Keratinocyte (primary cell): ENCODE results near the gene GNB1L. TPM values are rescaled to one million over a fixed set of nuclear protein-coding genes. Genes with fewer than 3 reads are reported as not detected.

Experiments
- DNase-seq: peaks from one replicate; pipeline ENCODE4 v3.0.0-alpha.2; 2011; ENCODE audit warnings: low read depth, missing footprints, low spot score
- FAIRE-seq: peaks from 2 replicates; lab custom pipeline; 2011; peaks lifted over from hg19 to GRCh38; lab: Jason Lieb, UNC
- H2AFZ ChIP-seq: 2 replicates; pipeline ENCODE4 v1.6.0; 2012; ENCODE audit warnings: low read length, control low read depth, inconsistent platforms; ENCODE audit not compliant: control insufficient read depth
- H3K27ac ChIP-seq: 2 replicates; pipeline ENCODE4 v1.5.1; 2011; ENCODE audit warnings: low read length; ENCODE audit not compliant: control insufficient read depth, insufficient read depth
- H3K27me3 ChIP-seq: 3 replicates; pipeline ENCODE4 v1.6.0; 2011; ENCODE audit warnings: low read length; ENCODE audit not compliant: control insufficient read depth, insufficient read depth; ENCODE audit errors: extremely low read depth
- H3K36me3 ChIP-seq, 2 experiments: 2 replicates in 1 of 2; 3 replicates in 1 of 2; pipeline ENCODE4 v1.5.1; 2011; ENCODE audit warnings: low read length in 2 of 2, mild to moderate bottlenecking in 1 of 2; ENCODE audit not compliant: control insufficient read depth in 2 of 2, insufficient read depth in 2 of 2; ENCODE audit errors: extremely low read depth in 1 of 2
- H3K4me1 ChIP-seq: 3 replicates; pipeline ENCODE4 v1.5.1; 2011; ENCODE audit warnings: low read length; ENCODE audit not compliant: control insufficient read depth, insufficient read depth; ENCODE audit errors: extremely low read depth
- H3K4me2 ChIP-seq: 3 replicates; pipeline ENCODE4 v1.6.0; 2011; ENCODE audit warnings: low read depth, low read length; ENCODE audit not compliant: control insufficient read depth, insufficient read depth; ENCODE audit errors: extremely low read depth
- H3K4me3 ChIP-seq, 3 experiments: fragments of 200-600 bp in 1 of 3; sonication (generic) in 1 of 3; 2 replicates in 2 of 3; 3 replicates in 1 of 3; pipeline ENCODE4 v1.5.1; 2011 to 2016; ENCODE audit warnings: low read length in 3 of 3, mild to moderate bottlenecking in 3 of 3, control low read depth in 2 of 3, inconsistent platforms in 1 of 3, low read depth in 1 of 3, mixed read lengths in 1 of 3, mixed run types in 1 of 3, moderate library complexity in 1 of 3; ENCODE audit not compliant: control insufficient read depth in 2 of 3, insufficient read depth in 2 of 3; ENCODE audit errors: extremely low read depth in 1 of 3
- H3K79me2 ChIP-seq: 2 replicates; pipeline ENCODE4 v1.6.0; 2012; ENCODE audit warnings: low read length; ENCODE audit not compliant: control insufficient read depth, insufficient read depth
- H3K9ac ChIP-seq: 3 replicates; pipeline ENCODE4 v1.6.0; 2011; ENCODE audit warnings: low read length; ENCODE audit not compliant: control insufficient read depth, insufficient read depth; ENCODE audit errors: extremely low read depth
- H3K9me1 ChIP-seq: 3 replicates; pipeline ENCODE4 v1.6.0; 2011; ENCODE audit warnings: low read length; ENCODE audit not compliant: control insufficient read depth, insufficient read depth; ENCODE audit errors: extremely low read depth
- H3K9me3 ChIP-seq: 2 replicates; pipeline ENCODE4 v1.5.1; 2012; ENCODE audit warnings: low read depth, low read length; ENCODE audit not compliant: control insufficient read depth
- H4K20me1 ChIP-seq: 3 replicates; pipeline ENCODE4 v1.6.0; 2011; ENCODE audit warnings: low read length; ENCODE audit not compliant: control insufficient read depth, insufficient read depth; ENCODE audit errors: extremely low read depth
- CTCF ChIP-seq, 3 experiments: IDR thresholded peaks in 1 of 3; conservative IDR thresholded peaks in 1 of 3; optimal IDR thresholded peaks in 1 of 3; 2 replicates in 2 of 3; 3 replicates in 1 of 3; pipeline versions ENCODE3 to v1.5.1; 2011; ENCODE audit warnings: low read length in 3 of 3, mild to moderate bottlenecking in 3 of 3, moderate library complexity in 2 of 3, control low read depth in 1 of 3, inconsistent platforms in 1 of 3; ENCODE audit not compliant: insufficient read depth in 2 of 3; ENCODE audit errors: extremely low read depth in 1 of 3
- EZH2 ChIP-seq: IDR thresholded peaks from one replicate; pipeline ENCODE4 v1.6.1; 2012; ENCODE audit warnings: inconsistent platforms, mild to moderate bottlenecking, low read length, moderate library complexity
- dilution Hi-C: fragments of 300-500 bp; cut with MboI; formaldehyde crosslinking; loops from one replicate; pipeline ENCODE4 v1.7.0; 2020; ENCODE audit warnings: low sequenced_read_pairs; ENCODE audit not compliant: extremely low pct_ligation_motif_present
- polyA plus RNA-seq, 5 experiments: library from polyadenylated mRNA; depleted of rRNA in 3 of 5; stranded (reverse) in 3 of 5; stranded (forward) in 1 of 5; unstranded in 1 of 5; fragments of >200 nt; gene quantifications; 1 replicate in 1 of 5; 2 replicates in 3 of 5; 3 replicates in 1 of 5; pipeline versions ENCODE4 v1.2.1 to v1.2.3, GENCODE V29; 2011 to 2012; ENCODE audit warnings: missing spikeins in 2 of 5, low read depth in 1 of 5, low replicate concordance in 1 of 5

GNB1L gene
- polyA plus RNA-seq, 1 donor (not counting 4 experiments of a cell fraction or from before 2014, with no cell fraction given): 2.0 TPM

DNA sequence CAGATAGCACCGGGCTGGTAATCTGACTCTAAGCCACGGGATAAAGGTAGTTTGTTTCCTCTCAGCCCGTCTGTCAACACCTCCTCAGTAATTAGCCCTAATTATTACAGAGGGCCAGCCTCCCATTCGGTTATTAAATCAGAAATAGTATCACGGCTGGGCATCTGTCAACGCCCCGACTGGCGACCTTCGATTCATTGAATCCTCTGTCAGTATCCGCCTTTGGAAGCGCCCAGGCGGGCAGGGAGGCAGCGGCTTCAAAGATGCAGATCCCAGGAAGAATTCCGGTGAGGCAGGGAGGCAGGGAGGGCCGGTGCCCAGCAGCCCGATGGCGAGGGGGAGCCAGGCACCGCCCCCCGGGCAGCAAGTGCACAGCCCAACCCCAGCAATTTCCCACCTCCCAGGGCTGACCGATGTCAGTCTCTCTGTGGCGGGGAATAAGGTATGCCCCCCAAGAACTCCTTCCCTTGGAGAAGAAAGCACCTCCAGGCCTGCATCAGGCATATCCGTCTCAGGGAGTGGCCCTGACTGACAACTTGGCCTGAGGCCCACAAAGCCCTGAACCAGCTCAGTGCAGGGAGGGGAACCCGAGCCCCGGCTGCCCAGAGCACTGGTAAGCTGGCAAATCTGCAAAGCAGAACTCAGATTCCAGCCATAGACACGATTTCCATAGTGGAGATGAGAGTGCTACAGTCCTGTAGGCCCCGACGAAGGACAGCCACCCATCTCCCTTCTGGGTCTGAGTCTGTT lies 11.4 kb downstream of the GNB1L start:
- Histone ChIP-seq H3K9me3 (no peaks in the 10 kb centered on the region), H3K9me1 (peaks cover 2% of the 10 kb centered on the region), H3K79me2 (no peaks in the 10 kb centered on the region), H2AFZ (no peak overlapping the region), H3K27me3 (no peaks in the 10 kb centered on the region), H3K36me3 (peaks cover 1 to 4% of the 10 kb centered on the region in 2 experiments), H3K27ac (no peak overlapping the region), H3K4me2 (peak overlapping the region; percentile 35), H4K20me1 (no peaks in the 10 kb centered on the region), H3K4me3 (no peak overlapping the region), H3K9ac (no peak overlapping the region), H3K4me1 (peaks cover 22% of the 10 kb centered on the region)
- DNase-seq (no peak), FAIRE-seq (no peak)
- dilution Hi-C loops: no loop called here
- TF ChIP-seq CTCF (optimal IDR thresholded peaks at IDR 0.05 in 1 of 3, IDR thresholded peaks at IDR 0.05 in 1 of 3, conservative IDR thresholded peaks at IDR 0.05 in 1 of 3; ENCODE audit: extremely low read depth in 1 of 3, insufficient read depth in 2 of 3, low read length in 3 of 3) (no peak), EZH2 (no peak)

DNA sequence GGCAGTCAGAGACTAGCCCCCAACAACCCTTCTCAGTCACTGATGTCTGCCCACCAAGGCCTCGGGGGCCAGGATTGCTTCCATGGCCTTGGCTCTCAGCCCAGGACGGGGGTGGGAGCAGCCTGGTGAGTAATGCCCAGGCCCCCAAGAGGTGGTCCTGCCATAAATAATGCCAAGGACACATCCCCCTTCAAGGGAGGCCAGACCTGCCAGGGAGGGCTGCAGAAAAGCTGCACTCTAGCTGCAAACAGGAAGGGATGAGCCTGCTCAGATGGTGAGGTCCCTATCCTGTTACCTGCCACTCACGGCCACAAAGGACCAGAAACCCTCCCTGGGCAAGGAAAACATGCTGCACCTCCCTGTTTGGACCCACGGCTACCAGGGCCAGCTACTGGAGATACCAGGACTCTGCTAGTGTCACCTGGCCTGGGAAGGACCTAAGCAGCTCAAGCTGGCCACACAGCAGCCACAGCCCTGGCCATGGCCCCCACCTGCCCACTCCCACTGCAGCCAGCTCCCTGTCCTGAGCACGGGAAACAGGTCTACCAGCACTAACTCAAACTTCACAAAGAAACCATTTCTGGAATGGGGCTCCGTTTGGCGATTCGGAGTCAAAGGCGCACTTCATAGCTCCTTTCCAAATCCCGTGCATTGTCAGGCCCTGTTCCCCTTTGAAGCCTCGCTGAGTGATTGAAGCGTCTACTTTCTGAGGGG lies 12.1 kb downstream of the GNB1L start:
- no peak overlapping the region for H2AFZ ChIP-seq
- no peaks in the 10 kb centered on the region for H4K20me1 ChIP-seq
- DNase-seq: no peak
- H3K9me1 ChIP-seq: peaks cover 2% of the 10 kb centered on the region
- H3K36me3 ChIP-seq: peaks cover 0 to 1% of the 10 kb centered on the region in 2 experiments
- no peak overlapping the region for H3K4me2 ChIP-seq
- peak; percentile 13 for FAIRE-seq
- no peaks in the 10 kb centered on the region for H3K79me2 ChIP-seq
- H3K27me3 ChIP-seq: no peaks in the 10 kb centered on the region
- H3K9me3 ChIP-seq: no peaks in the 10 kb centered on the region
- no peak overlapping the region for H3K4me3 ChIP-seq
- no peak overlapping the region for H3K9ac ChIP-seq
- dilution Hi-C loops: no loop called here
- H3K4me1 ChIP-seq: peaks cover 22% of the 10 kb centered on the region
- TF ChIP-seq EZH2: no peak
- TF ChIP-seq CTCF (optimal IDR thresholded peaks at IDR 0.05 in 1 of 3, IDR thresholded peaks at IDR 0.05 in 1 of 3, conservative IDR thresholded peaks at IDR 0.05 in 1 of 3; ENCODE audit: extremely low read depth in 1 of 3, insufficient read depth in 2 of 3, low read length in 3 of 3): no peak
- H3K27ac ChIP-seq: no peak overlapping the region
